ENCODE data around the gene GGT5. TPM values are rescaled to one million over a fixed set of nuclear protein-coding genes. Genes with fewer than 3 reads are reported as not detected.
A peak's percentile ranks its signal among the peaks of the same experiment; 100 is the strongest.

GGT5 gene
- total and polyA plus RNA-seq, 2 of the 13 experiments (the other 11 are each of a cell fraction or from before 2014, with no cell fraction given) = 0.69 to 3.1 TPM

DNA sequence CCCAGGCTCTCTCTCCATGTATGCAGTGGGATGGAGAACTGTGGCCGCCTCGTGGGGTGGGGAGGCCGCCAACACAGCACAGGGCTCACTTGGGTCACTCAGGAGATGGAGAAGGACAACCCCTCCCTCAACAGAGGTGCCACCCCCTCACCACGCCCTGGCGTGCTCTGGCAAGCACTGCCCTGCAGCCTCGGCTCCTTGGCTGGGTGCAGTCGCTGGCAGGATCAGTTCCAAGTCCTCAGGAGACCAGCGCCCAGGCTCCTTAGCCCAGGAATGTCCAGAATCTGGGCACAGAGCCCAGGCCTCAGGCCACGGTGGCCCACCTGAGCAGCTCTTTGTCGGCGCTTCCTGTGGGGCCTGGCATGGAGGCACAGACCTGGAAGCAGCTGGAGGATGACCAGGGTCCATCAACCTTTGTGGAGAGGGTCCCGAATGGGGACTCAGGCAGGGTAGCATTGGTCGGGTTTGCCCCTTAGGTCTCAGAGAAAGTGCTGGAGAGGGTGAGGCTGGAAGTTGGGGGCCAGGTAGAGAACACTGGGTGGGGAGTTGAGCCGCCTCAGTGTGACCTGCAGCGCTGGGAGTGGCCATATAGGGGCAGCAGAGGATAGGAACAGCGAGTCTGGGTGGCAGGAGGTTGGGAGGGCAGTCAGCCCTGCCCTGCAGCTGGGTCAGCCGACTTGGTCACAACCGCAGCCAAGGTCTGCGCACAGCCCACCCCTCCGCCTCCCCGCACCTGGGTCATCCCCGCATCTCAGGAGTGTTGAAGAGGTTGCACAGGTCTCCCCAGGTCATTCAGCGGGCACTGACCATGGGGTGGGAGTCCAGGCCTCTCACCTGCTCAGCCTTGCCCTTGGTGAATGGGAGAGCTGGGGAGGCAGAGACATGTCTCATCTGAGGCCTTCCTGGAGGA lies 55.4 kb downstream of the GGT5 start (continued):
- 0 out of 2 replicates have a peak, but pooled peaks have one; percentile 17 for TF ChIP-seq MED1 (CRISPR knock-in tag; IDR thresholded peaks at IDR 0.05)
- peak; percentile 32; the same call in 1 of the 2 replicates for TF ChIP-seq DMAP1 (CRISPR knock-in tag; IDR thresholded peaks at IDR 0.05)
- TF ChIP-seq RXRA (CRISPR knock-in tag; IDR thresholded peaks at IDR 0.05) = peak; percentile 54; the same call in 1 of the 2 replicates
- TF ChIP-seq HNF4A (CRISPR knock-in tag; IDR thresholded peaks at IDR 0.05) = no peak
- TF ChIP-seq NFYC (CRISPR knock-in tag; IDR thresholded peaks at IDR 0.05) = no peak
- 0 out of 2 replicates have a peak, but pooled peaks have one; percentile 57 for TF ChIP-seq ZNF251 (CRISPR knock-in tag; IDR thresholded peaks at IDR 0.05)
- TF ChIP-seq, protein P1, sequence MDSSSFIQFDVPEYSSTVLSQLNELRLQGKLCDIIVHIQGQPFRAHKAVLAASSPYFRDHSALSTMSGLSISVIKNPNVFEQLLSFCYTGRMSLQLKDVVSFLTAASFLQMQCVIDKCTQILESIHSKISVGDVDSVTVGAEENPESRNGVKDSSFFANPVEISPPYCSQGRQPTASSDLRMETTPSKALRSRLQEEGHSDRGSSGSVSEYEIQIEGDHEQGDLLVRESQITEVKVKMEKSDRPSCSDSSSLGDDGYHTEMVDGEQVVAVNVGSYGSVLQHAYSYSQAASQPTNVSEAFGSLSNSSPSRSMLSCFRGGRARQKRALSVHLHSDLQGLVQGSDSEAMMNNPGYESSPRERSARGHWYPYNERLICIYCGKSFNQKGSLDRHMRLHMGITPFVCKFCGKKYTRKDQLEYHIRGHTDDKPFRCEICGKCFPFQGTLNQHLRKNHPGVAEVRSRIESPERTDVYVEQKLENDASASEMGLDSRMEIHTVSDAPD (CRISPR knock-in tag; IDR thresholded peaks at IDR 0.05) = no peak
- no peak for TF ChIP-seq SP5 (CRISPR knock-in tag; IDR thresholded peaks at IDR 0.05; ENCODE audit: borderline replicate concordance, low read depth)
- no peak for TF ChIP-seq ZNF546 (CRISPR knock-in tag; conservative IDR thresholded peaks at IDR 0.05)
- TF ChIP-seq ZNF773 (CRISPR knock-in tag; IDR thresholded peaks at IDR 0.05; ENCODE audit: borderline replicate concordance) = no peak
- TF ChIP-seq, protein P2, sequence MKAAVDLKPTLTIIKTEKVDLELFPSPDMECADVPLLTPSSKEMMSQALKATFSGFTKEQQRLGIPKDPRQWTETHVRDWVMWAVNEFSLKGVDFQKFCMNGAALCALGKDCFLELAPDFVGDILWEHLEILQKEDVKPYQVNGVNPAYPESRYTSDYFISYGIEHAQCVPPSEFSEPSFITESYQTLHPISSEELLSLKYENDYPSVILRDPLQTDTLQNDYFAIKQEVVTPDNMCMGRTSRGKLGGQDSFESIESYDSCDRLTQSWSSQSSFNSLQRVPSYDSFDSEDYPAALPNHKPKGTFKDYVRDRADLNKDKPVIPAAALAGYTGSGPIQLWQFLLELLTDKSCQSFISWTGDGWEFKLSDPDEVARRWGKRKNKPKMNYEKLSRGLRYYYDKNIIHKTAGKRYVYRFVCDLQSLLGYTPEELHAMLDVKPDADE (CRISPR knock-in tag; IDR thresholded peaks at IDR 0.05) = no peak
- TF ChIP-seq TSC22D2 (CRISPR knock-in tag; IDR thresholded peaks at IDR 0.05; ENCODE audit: borderline replicate concordance) = no peak
- TF ChIP-seq ZNF556 (CRISPR knock-in tag; IDR thresholded peaks at IDR 0.05; ENCODE audit: borderline replicate concordance) = peak; percentile 70; the same call in 1 of the 2 replicates
- no peak for TF ChIP-seq ZNF382 (CRISPR knock-in tag; IDR thresholded peaks at IDR 0.05; ENCODE audit: borderline replicate concordance)
- TF ChIP-seq CEBPG (CRISPR knock-in tag; IDR thresholded peaks at IDR 0.05) = no peak
- TF ChIP-seq CBFB (CRISPR knock-in tag; IDR thresholded peaks at IDR 0.05) = no peak
- TF ChIP-seq, protein P3, sequence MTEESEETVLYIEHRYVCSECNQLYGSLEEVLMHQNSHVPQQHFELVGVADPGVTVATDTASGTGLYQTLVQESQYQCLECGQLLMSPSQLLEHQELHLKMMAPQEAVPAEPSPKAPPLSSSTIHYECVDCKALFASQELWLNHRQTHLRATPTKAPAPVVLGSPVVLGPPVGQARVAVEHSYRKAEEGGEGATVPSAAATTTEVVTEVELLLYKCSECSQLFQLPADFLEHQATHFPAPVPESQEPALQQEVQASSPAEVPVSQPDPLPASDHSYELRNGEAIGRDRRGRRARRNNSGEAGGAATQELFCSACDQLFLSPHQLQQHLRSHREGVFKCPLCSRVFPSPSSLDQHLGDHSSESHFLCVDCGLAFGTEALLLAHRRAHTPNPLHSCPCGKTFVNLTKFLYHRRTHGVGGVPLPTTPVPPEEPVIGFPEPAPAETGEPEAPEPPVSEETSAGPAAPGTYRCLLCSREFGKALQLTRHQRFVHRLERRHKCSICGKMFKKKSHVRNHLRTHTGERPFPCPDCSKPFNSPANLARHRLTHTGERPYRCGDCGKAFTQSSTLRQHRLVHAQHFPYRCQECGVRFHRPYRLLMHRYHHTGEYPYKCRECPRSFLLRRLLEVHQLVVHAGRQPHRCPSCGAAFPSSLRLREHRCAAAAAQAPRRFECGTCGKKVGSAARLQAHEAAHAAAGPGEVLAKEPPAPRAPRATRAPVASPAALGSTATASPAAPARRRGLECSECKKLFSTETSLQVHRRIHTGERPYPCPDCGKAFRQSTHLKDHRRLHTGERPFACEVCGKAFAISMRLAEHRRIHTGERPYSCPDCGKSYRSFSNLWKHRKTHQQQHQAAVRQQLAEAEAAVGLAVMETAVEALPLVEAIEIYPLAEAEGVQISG (CRISPR knock-in tag; IDR thresholded peaks at IDR 0.05) = no peak
- TF ChIP-seq, protein P4, sequence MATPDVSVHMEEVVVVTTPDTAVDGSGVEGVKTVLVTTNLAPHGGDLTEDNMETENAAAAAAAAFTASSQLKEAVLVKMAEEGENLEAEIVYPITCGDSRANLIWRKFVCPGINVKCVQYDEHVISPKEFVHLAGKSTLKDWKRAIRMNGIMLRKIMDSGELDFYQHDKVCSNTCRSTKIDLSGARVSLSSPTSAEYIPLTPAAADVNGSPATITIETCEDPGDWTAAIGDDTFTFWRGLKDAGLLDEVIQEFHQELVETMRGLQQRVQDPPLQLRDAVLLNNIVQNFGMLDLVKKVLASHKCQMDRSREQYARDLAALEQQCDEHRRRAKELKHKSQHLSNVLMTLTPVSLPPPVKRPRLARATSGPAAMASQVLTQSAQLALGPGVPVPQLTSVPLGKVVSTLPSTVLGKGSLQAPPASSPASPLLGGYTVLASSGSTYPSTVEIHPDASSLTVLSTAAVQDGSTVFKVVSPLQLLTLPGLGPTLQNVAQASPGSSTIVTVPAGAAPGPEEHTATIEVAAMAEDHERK (CRISPR knock-in tag; IDR thresholded peaks at IDR 0.05; ENCODE audit: low read depth) = no peak
- no peak for TF ChIP-seq ARNTL (CRISPR knock-in tag; IDR thresholded peaks at IDR 0.05)
- no peak for TF ChIP-seq IKZF1 (IDR thresholded peaks at IDR 0.05)
- TF ChIP-seq, protein P5, sequence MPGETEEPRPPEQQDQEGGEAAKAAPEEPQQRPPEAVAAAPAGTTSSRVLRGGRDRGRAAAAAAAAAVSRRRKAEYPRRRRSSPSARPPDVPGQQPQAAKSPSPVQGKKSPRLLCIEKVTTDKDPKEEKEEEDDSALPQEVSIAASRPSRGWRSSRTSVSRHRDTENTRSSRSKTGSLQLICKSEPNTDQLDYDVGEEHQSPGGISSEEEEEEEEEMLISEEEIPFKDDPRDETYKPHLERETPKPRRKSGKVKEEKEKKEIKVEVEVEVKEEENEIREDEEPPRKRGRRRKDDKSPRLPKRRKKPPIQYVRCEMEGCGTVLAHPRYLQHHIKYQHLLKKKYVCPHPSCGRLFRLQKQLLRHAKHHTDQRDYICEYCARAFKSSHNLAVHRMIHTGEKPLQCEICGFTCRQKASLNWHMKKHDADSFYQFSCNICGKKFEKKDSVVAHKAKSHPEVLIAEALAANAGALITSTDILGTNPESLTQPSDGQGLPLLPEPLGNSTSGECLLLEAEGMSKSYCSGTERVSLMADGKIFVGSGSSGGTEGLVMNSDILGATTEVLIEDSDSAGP (CRISPR knock-in tag; IDR thresholded peaks at IDR 0.05; ENCODE audit: borderline replicate concordance) = peak; percentile 75; the same call in 1 of the 2 replicates
- no peak for TF ChIP-seq ZNF569 (CRISPR knock-in tag; IDR thresholded peaks at IDR 0.05; ENCODE audit: borderline replicate concordance)

All from HepG2 (cell line).